Left ventricle myocardium inferior (tissue), 1 donor: Measurements from ENCODE around the gene ANKRD33B. TPM values are rescaled to one million over a fixed set of nuclear protein-coding genes. Genes with fewer than 3 reads are reported as not detected.

Source experiments
- DNase-seq: peaks from one replicate; pipeline ENCODE4 v3.0.0-alpha.2; 2020
- H3K27ac ChIP-seq: fragments of 200-600 bp; replicated peaks from 2 replicates; pipeline ENCODE4 v1.8.0; 2021
- H3K27me3 ChIP-seq: fragments of 200-600 bp; 2 replicates; pipeline ENCODE4 v1.8.0; 2021; ENCODE audit warnings: low read depth
- H3K36me3 ChIP-seq: fragments of 200-600 bp; 2 replicates; pipeline ENCODE4 v1.8.0; 2021
- H3K4me1 ChIP-seq: fragments of 200-600 bp; 2 replicates; pipeline ENCODE4 v1.8.0; 2021
- H3K4me3 ChIP-seq: fragments of 200-600 bp; 2 replicates; pipeline ENCODE4 v1.8.0; 2021; ENCODE audit warnings: mild to moderate bottlenecking, moderate library complexity
- H3K9me3 ChIP-seq: fragments of 200-600 bp; replicated peaks from 2 replicates; pipeline ENCODE4 v1.8.0; 2021
- intact Hi-C: fragments of 100-400 bp; cut with micrococcal nuclease; formaldehyde crosslinking; loops from one replicate; pipeline ENCODE4 v1.11.0; 2022
- total RNA-seq: library from RNA; stranded (reverse); fragmentation: NEBNext Ultra II Directional; extraction: Animal tissue kit (Norgen Biotek cat#: 25700); gene quantifications from one replicate; pipeline ENCODE4 v1.2.1, GENCODE V29; 2021
- TF ChIP-seq, protein P1 (sequence below): fragments of 200-600 bp; IDR thresholded peaks from 2 replicates; pipeline ENCODE4 v1.8.0; 2021; ENCODE audit warnings: antibody characterized with exemption, mild to moderate bottlenecking, borderline replicate concordance
- donor health status: DM: no; HTN: yes; CAD: no; lungs with severe emphysema.

ANKRD33B gene
- total RNA-seq, 1 donor from 2014 or later, result 15.2 TPM

- Histone ChIP-seq H3K36me3 (no peaks in the 10 kb centered on the region), H3K27me3 (no peaks in the 10 kb centered on the region), H3K27ac (no peak overlapping the region), H3K4me1 (no peaks in the 10 kb centered on the region), H3K4me3 (no peak overlapping the region), H3K9me3 (no peaks in the 10 kb centered on the region)
- DNase-seq, result no peak
- intact Hi-C loops, result no loop called here
- TF ChIP-seq, protein P1, sequence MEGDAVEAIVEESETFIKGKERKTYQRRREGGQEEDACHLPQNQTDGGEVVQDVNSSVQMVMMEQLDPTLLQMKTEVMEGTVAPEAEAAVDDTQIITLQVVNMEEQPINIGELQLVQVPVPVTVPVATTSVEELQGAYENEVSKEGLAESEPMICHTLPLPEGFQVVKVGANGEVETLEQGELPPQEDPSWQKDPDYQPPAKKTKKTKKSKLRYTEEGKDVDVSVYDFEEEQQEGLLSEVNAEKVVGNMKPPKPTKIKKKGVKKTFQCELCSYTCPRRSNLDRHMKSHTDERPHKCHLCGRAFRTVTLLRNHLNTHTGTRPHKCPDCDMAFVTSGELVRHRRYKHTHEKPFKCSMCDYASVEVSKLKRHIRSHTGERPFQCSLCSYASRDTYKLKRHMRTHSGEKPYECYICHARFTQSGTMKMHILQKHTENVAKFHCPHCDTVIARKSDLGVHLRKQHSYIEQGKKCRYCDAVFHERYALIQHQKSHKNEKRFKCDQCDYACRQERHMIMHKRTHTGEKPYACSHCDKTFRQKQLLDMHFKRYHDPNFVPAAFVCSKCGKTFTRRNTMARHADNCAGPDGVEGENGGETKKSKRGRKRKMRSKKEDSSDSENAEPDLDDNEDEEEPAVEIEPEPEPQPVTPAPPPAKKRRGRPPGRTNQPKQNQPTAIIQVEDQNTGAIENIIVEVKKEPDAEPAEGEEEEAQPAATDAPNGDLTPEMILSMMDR, result peak; percentile 32
These were observed 42.2 kb upstream of the ANKRD33B start for GRCh38 chr5:10521466-10522223.

- H3K27ac ChIP-seq, result no peak overlapping the region
- no peaks in the 10 kb centered on the region for H3K9me3 ChIP-seq
- intact Hi-C loops, result no loop called here
- no peaks in the 10 kb centered on the region for H3K27me3 ChIP-seq
- TF ChIP-seq, protein P1, result no peak
- H3K4me1 ChIP-seq, result no peaks in the 10 kb centered on the region
- no peak for DNase-seq
- H3K4me3 ChIP-seq, result no peak overlapping the region
- H3K36me3 ChIP-seq, result no peaks in the 10 kb centered on the region
These were observed 41.7 kb upstream of the ANKRD33B start for GRCh38 chr5:10522224-10522611.

GRCh38 chr5:10524376-10525123, 39.3 kb upstream of the ANKRD33B start:
- DNase-seq, result no peak
- no peaks in the 10 kb centered on the region for H3K36me3 ChIP-seq
- TF ChIP-seq, protein P1, result no peak
- no peaks in the 10 kb centered on the region for H3K9me3 ChIP-seq
- no peaks in the 10 kb centered on the region for H3K27me3 ChIP-seq
- H3K27ac ChIP-seq, result no peak overlapping the region
- H3K4me1 ChIP-seq, result no peaks in the 10 kb centered on the region
- H3K4me3 ChIP-seq, result no peak overlapping the region
- intact Hi-C loops, result no loop called here

GRCh38 chr5:10525124-10525495, 38.8 kb upstream of the ANKRD33B start:
- H3K36me3 ChIP-seq, result no peaks in the 10 kb centered on the region
- H3K27ac ChIP-seq, result no peak overlapping the region
- H3K9me3 ChIP-seq, result no peaks in the 10 kb centered on the region
- TF ChIP-seq, protein P1, result no peak
- no peaks in the 10 kb centered on the region for H3K27me3 ChIP-seq
- no peak for DNase-seq
- H3K4me3 ChIP-seq, result no peak overlapping the region
- no peaks in the 10 kb centered on the region for H3K4me1 ChIP-seq
- intact Hi-C loops, result no loop called here

GRCh38 chr5:10527281-10527950, 36.5 kb upstream of the ANKRD33B start:
- H3K4me3 ChIP-seq, result no peak overlapping the region
- intact Hi-C loops, result no loop called here
- no peak overlapping the region for H3K27ac ChIP-seq
- no peaks in the 10 kb centered on the region for H3K27me3 ChIP-seq
- TF ChIP-seq, protein P1, result no peak
- H3K9me3 ChIP-seq, result no peaks in the 10 kb centered on the region
- DNase-seq, result no peak
- no peaks in the 10 kb centered on the region for H3K4me1 ChIP-seq
- H3K36me3 ChIP-seq, result no peaks in the 10 kb centered on the region
